Activated effector memory CD4-positive, alpha-beta T cell treated with anti-CD3 and anti-CD28 coated beads, Interleukin-2, amount 50 U/mL, for 16 hours (primary cell): ENCODE measurements around the gene DENND1C.

ENCODE experiments used
- DNase-seq: peaks from one replicate; pipeline ENCODE4 v3.0.0-alpha.2; 2020

DENND1C gene

DNA sequence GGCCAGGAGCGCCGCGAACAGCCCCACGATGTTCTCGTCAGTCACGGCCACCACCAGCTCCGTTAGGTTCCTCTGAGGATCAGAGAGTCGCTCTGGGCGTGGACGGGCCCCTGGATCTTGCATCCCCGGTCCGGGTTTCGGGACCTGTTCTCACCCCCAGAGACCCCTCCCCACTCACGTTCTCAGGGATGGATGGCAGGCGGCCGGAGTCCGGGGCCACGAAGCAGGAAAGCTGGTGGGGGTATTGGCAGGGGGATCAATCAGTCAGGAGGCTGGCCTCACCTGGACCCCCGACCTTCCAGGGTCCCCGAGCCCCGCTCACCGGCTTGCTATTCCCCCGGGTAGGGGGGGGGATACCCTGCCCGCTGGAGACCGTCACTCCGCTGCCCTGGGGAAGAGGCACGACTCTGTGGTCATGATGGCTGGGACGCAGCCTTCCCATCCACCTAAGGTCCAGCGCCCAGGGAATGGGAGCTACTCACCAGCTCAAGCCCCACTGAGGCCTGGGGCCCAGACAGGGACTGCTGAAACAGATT, 4.6 kb downstream of the DENND1C start:
- DNase-seq = no peak

DNA sequence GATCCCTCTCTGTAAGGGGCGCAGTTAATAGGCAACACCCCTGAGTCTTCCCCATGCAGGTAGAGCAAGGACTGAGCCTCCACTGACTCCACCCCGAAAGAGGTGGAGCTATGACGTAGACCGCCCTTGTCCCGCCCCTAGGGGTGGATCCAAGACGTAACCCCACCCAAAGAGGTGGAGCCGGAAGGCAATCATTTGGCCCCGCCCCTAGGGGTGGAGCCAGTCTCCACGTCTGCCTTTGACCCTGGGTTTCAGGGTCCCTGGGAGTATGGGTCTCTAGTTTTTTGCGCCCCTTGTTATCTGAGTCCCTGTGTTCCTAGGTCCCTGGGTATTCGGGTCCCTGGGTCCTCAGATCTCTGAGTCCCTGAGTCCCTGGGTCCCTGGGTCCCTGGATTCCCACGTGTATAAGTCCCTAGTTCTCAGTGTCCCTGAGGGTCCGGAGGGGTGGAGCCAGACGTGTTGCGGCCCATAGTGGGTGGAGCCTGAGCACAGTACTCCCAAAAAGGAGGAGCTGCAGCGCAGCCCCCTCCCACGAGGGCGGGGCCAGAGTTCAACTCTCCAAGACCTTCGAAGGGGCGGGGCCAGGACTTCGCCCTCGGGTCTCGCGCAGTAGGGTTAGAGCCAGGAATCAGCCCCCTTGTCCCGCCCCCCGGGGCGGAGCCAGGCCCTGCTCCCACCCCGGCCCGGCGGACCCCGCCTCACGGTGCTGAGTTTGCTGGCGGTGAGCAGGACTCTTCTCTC, 5.3 kb downstream of the DENND1C start:
- DNase-seq = peak; percentile 87

GRCh38 chr19:6475321-6476108, 6.1 kb downstream of the DENND1C start:
- DNase-seq = no peak

DNA sequence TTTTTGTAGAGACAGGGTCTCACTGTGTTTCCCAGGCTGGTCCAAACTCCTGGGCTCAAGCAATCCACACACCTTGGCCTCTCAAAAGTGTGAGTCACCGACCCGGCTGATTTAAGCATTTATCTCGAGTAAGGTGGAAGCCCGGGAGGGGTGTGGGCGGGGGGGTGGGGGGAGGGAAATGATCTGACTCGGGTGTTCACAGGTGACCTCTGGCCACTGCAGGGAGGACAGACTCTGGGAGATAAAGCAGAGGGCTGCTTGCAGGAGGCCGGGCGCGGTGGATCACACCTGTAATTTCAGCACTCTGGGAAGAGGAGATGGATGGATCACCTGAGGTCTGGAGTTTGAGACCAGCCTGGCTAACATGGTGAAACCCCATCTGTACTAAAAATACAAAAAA, 7.9 kb downstream of the DENND1C start:
- DNase-seq = no peak

DNA sequence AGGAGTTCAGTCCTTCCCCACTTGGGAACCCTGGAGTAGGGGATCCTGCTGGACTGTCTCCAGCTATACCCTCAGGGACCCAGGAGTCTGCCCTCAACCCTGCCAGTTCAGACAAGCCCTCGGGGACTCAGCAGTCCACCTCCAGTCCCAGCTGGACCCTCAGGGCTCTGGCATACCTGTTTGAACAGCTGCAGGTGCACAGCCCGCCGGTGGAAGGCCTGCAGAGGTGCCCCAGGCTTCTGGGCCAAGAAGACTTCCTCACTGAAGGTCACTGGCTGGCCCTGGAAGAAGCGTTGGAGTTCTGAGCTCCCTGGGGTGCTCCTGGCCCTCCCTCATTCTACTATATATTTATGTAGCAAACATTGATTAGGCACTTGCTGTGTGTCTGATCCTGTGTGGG, 8.9 kb downstream of the DENND1C start:
- no peak for DNase-seq

- DNase-seq = no peak
Measured at GRCh38 chr19:6471076-6471475, 10.5 kb downstream of the DENND1C start.

GRCh38 chr19:6470173-6470572, 11.4 kb downstream of the DENND1C start:
- DNase-seq = no peak

DNA sequence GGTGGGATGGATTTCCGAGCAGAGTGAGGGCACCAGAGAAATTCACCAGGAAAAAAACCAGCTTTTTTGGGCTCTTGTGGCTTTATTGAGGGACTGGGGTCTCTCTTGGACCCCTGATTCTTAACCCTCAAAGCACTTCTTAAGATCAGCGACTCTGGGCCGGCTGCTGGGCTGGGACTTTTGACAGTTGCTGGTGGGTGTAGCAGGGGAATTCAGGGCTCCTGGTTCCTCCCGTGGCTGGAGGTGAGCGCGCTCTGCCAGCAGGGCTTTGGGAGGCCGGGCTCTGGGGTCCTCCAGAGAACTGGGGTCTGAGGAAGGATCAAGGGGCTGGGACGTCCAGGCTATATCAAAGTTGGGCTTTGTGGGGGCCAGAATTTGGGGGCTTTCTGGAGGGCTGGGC, 14.2 kb downstream of the DENND1C start:
- no peak for DNase-seq

- DNase-seq = no peak
Measured at GRCh38 chr19:6466526-6467248, 14.9 kb downstream of the DENND1C start.

GRCh38 chr19:6465663-6466062, 15.9 kb downstream of the DENND1C start:
- DNase-seq = no peak

DNA sequence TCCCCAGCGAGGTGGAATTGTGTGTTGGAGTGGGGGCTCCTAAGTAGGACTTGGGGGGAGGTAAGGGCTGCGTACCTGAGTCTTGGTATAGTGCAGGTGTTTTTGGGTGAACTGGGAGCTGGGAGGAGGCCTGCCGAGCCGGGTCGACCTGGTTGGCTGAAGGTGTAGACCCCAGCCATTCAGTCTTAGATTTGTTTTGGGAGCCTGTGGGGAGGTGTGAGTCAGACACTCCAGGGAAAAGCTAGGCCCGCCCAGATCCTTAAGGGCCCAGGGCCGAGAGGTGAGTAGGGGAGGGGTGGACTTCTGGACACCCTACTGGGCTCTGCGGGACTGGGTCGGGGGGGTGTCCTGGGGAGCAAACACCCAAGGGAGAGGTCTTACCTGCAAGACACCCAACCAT, 16.6 kb downstream of the DENND1C start:
- no peak for DNase-seq

DNA sequence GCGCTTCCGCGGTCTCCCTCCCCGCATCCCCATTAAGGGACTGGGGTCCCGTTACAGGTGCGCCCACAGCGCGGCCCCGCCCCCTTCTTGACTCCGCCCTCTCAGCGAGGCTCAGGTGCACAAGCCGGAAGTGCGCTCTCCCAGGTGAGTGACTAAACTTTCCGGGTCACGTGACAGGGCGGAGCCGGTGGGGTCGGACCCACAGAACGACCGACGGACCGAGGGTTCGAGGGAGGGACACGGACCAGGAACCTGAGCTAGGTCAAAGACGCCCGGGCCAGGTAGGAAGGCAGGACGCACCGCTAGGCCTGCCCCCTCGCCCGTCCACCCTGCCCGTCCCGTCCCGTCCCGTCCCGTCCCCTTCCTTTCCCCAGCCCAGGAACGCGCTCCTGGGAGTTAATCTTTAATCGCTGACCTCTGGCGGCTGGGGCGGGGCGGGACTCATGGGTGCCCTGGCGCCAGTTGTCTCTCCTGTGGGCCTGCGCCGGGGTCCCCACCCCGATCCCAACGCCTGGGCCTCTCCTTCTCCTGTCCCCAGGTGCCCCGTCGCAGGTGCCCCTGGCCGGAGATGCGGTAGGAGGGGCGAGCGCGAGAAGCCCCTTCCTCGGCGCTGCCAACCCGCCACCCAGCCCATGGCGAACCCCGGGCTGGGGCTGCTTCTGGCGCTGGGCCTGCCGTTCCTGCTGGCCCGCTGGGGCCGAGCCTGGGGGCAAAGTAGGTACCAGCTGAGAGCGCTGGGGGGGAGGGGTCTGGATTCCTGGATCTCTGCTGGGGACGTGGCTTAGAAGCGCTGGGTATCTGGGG, 17.3 kb downstream of the DENND1C start, which contains the start of gene CRB3:
Gene CRB3 (plus strand): TSS at position 202 of the 804 bp plus-strand sequence. CDS start 431 bp downstream, at position 633.
- DNase-seq = peak; percentile 84

- DNase-seq = peak; percentile 98
Measured at GRCh38 chr19:6460099-6460884, 21.3 kb downstream of the DENND1C start.

DNA sequence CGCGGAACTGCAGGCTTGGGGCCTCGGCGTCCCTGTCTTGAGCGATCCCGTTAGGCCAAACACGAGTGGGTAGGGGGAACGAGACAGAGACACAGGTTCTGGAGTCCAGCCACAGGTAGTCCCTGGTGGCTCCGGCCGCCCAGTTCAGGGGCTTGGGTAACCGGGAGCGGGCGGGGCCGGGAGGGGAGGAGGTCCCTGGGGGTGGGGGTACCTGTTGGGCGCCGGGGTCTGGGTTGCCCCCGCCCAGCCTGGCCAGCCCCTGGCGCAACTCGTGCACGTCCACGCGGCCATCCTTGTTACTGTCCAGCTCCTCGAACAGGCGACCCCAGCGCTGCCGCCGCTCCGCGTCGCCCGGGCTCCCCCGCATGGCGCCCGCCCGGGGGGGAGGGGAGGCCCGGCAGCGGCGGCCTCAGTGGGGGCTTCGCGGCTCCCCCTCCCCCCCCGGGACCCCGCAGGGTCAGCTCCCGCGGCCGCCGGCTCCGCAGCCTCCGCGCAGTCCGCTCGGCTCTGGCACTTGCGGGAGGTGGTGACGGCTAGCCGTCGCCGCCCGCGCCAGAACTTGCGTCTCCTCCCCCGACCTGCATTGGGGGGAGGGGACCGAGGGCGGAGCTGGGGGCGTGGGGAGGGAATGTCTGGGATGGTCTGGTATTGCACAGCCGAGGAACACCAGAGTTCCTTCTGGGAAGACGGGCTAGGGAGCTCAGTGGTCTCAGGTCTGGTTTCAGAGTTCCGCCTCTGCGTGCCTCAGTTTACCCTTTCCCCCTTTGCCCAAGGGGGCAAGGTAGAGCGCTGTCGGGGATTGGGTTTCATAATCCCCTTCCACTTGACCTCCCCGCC, 22.1 kb downstream of the DENND1C start, which contains the start of gene SLC25A23:
Gene SLC25A23 (minus strand): TSS at position 531 of the 837 bp plus-strand sequence. CDS start 164 bp downstream, at position 367.
- DNase-seq = peak; percentile 83

- DNase-seq = no peak
Measured at GRCh38 chr19:6458695-6459261, 22.8 kb downstream of the DENND1C start.

GRCh38 chr19:6457958-6458694, 23.5 kb downstream of the DENND1C start:
- DNase-seq = no peak

- DNase-seq = no peak
Measured at GRCh38 chr19:6455924-6456323, 25.7 kb downstream of the DENND1C start.

- no peak for DNase-seq
Measured at GRCh38 chr19:6453951-6454565, 27.5 kb downstream of the DENND1C start.

GRCh38 chr19:6452899-6453298, 28.7 kb downstream of the DENND1C start:
- no peak for DNase-seq
